ENCODE data around the gene ADGRD2.

Gene ADGRD2

DNA sequence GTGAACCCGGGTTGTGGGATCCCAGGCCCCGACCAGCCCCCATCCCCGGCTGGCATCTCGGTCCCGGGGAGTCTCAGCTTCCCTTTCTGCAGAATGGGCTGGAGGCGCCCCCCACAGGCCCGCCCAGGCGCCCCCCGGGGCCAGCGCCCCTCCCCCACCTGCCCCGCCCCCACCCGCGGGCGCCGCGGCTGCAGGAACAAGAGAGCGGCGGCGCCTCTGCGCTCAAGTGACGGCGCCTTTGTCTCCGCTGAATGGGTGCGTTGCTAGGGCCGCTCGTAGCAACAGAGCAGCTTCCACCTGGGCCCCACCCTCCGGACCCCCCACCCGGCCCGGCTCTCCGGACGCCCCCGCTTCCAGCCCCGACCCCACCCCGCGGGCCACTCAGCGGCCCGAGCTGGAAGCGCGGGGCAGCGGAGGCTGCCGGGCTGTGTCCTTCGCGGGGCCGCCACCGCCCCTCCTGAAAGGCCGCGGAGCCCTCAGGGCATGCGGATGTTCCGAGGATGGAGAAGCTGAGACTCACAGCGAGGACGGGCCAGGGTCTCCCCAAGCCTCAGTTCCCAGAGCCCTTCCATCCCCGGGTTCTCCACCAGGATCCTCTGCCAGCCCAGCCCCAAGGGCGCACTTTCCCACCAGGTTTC, 27.5 kb downstream of the ADGRD2 start:
- no peak for DNase-seq (ENCODE audit: low read depth in 1 of 2, low spot score in 1 of 2)

DNA sequence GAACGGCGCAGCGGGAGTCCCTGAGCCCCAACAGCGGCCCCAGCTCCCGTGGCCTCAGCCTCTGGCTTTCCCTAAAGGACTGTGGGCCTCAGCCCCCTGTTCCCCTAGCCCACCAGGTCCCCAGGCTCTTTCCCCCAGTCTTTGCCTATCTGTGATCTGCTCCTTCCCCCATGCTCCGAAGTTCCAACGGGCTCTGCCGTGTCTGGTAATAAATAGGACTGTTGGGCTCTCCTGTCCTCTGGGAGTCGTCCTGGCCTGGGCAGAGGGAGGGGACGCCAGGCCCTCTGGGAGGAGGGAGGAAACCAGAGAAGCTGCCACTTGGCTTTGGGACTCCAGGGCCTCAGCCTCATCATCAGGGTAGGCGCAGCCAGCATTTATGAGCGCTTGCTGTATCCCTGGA, 28.1 kb downstream of the ADGRD2 start:
- DNase-seq (ENCODE audit: low read depth in 1 of 2, low spot score in 1 of 2) = no peak

DNA sequence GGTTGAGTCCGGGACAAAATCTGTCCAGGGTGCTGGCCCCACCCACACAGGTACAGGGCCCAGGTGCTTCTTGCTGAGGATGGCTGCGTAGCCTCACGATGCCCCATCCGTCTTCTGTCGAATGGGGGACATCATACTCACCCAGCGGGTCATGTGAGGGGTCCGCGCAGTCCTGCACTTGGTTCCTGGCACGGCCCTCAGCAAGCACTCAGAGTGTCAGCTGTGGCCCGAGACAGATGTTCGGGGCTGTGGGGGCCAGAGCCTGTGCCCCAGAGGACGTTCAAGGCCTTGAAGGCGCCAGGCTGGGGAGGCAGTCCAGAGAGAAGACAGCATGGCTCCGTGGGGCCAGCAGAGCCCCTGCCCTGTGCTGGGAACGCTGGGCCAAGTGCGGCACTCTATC, 29.1 kb downstream of the ADGRD2 start:
- no peak for DNase-seq (ENCODE audit: low read depth in 1 of 2, low spot score in 1 of 2)

DNA sequence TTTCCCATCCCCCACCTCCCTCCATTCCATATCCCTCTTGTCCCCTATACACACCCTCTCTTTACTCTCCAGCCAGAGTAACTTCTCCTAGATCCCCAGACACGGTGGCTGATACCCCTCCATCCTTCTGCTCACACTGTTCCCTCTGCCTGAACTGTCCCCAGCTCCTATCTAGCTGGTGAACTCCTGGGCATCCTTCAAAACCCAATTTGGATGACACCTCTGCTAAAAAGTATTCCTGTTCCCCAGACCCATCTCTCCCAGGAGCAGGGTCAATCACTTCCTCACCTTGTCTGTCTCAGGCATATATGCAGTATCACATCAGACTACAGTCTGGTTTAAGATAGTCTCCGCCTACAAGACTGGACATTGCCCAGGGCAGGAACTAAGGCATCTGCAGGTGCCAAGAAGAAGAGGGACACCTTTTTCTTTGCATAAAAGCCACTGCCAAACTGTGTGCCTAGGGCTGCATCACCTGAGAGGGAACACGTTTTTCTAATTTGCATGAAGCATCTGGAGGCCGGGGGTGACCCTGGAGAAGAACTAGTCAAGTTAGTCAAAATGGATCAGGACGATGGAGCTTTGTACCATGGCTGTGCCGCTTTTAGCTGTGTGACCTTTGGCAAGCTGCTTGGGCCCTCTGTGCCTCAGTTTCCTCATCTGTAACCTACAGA, 29.8 kb downstream of the ADGRD2 start:
- no peak for DNase-seq (ENCODE audit: low read depth in 1 of 2, low spot score in 1 of 2)

DNA sequence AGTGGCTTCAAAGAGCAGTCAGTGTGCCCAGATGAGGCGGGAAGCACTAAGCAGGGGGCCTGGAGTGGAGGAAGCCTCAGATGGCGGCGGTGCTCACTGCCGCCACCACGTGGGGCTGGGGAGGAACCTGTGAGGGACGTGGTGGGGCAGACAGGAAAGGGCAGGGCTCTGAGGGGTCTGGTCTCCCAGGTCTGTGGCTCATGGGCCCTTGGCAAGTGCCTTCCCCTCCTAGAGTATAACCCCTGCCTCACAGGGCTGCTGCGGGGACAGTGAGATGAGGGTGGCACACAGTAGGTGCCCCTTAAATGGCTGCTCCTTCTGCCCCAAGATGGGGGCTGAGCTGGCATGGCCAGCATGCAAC, 30.4 kb downstream of the ADGRD2 start:
- no peak for DNase-seq (ENCODE audit: low read depth in 1 of 2, low spot score in 1 of 2)

DNA sequence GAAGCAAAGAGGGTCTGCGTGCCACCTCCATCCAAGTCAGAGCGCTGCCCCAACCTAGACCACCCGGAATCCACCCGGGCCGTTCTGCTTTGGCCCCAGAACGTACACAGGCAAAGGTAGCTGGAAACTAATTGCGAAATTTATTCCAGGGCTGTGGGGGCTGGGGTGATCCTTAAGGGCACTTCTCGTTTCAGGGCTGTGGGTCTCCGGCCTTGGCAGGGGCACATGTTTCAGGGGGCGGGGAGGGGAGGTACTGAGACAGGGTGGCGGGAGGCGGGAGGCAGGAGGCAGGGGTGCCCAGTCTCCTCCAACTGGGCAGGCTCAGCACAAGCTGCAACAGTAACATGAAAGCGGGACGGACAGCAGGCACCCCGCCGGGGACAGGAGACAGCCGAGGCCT, 30.9 kb downstream of the ADGRD2 start:
- DNase-seq (ENCODE audit: low read depth in 1 of 2, low spot score in 1 of 2) = no peak

DNA sequence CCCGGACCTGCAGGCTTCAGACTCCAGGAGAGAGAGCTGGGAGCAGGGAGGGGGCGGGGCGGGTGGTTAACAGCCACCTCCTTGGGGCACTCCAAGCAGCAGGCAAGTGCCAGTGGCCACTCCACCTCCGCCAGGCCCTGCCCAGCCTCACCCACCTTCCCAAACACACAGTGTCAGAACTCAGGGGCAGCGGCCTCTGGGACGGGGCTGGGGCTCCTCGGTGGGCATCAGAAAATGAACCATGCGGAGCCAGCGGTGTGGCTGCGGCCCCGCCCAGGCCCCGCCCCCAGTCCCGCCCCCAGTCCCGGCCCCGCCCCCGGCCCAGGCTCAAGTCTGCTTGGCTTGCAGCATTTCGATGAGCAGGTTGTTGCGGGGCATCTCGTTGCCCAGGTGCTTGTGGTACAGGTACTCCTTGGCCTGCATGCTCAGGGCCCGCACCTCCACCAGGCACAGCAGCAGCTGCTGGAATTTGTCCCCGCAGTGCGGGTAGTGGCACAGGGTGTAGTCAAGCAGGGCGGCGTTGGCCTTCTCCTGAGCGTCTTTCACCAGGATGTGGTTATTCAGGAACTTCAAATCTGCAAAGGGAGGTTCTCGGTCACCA, 32.3 kb downstream of the ADGRD2 start:
- no peak for DNase-seq (ENCODE audit: low read depth in 1 of 2, low spot score in 1 of 2)

DNA sequence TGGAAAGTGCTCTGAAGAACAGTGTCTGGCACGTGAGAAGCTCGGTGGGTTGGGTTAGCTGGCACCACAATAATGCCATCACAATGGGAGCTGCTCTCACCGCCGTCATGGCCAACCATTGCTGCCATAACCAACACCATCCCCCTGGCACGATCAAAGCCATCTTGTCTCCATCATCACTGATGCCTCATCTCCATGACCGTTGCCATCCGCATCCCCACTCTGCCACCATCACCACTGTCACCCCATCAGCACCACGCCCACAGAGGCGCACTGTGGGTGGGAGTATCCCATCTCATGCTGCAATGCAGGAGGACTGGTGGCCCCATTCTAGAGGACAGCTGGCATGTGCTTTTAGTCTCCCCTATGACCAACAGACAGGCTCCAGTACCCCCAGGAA, 33.2 kb downstream of the ADGRD2 start:
- DNase-seq (ENCODE audit: low read depth in 1 of 2, low spot score in 1 of 2) = no peak

DNA sequence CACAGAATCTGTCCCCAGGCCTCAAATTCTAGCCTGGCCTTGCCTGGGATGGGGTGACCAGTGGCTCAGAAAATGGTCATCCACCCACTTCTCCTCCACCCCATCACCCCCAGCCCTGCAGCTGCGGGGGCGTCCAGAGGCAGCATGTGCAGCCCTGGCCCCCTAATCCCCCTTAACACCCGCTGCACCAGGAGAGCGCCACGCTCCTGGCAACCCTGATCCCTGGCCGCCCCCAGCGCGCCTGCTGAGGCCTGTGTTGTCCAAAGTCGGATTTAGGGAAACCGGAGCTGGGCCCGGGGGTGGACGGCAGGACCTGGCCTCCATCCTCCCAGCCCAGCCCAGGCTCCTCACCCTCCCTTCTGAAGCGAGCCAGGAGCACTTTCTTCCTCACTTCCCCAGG, 35.0 kb downstream of the ADGRD2 start:
- no peak for DNase-seq (ENCODE audit: low read depth in 1 of 2, low spot score in 1 of 2)

DNA sequence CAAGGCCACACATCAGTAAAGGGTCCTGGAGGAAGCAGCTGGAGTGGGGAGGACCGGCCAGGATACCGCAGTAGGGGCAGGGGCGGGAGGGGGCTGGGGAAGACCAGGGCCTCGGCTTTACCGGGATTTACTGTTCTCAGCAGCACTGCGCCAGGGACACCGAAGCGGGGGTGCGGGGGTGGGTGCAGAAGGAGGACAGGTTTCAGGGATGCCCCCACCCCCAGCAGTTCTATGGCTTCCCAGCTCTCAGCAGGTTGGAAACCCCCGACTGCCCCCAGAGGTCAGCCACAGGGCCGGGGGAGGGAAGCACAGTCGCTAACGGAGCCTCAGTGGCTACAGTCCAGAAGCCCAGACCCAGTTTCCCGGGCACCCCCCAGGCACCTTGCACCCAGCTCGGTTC, 35.7 kb downstream of the ADGRD2 start:
- DNase-seq (ENCODE audit: low read depth in 1 of 2, low spot score in 1 of 2) = no peak

DNA sequence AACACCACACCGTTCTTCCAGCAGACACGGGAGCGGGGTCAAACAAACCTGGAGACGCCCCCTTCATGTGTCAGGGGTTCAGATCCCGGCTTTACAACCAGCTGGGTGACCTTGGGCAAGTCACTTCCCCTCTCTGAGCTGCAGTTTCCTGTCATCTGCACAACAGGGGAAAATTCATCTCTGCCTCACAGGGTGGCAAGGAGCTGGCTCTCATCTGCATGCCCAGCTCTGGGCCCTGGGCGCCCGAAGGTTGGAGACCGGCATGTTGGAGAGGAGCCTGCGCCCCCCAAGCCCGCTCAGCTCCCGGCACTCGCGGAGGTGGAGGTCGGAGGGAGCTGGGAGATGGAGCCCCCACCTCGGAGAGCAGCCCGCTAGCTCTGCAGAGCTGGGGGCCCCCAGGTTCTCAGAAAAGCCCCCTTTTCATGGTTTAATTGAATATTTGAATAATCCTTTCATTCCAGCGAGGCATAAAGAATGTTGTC, 36.6 kb downstream of the ADGRD2 start:
- no peak for DNase-seq (ENCODE audit: low read depth in 1 of 2, low spot score in 1 of 2)

DNA sequence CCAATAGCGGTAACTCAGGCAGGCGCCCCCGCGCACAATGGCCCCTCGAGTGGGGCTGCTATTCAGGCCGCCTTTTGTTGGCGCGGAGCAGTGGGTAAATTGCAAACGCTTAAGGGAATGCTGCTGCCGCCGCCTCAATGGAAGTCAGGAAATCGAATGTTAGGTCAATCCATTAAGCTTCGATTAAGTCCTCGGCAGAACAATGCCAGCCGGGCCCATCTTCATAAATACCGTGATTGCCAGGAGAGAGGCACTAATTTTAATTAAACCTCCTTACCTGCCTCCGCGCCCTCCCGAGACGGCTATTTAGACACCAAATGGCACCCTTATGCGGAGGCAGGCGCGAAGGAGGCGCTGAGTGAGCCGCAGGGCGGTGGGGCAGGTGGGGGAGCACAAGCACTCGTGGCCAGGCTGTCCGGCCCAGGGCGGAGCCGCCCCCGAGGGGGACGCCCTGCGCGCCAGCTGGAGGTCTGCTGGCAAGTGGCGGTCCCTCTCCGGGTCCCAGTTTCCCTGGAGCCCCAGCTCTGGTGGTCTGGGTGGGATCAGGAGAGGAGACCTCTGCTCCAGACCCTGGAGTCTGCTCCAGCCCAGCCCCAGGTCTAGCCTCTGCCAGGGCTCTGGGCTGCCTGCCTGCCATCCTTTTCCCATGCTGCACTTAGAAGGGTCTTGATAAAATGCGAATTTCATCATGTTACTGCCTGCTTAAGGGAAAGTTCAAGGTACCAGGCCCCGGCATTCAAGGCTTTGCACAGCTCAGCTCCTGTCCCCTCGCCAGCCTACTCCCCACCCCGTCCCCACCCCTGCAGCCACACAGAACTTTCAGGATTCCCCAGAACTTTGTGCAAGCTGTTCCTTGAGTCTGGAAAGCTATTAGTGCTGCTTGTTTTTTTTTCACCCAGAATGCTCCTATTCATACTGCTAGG, 37.3 kb downstream of the ADGRD2 start:
- DNase-seq (ENCODE audit: low read depth in 1 of 2, low spot score in 1 of 2) = no peak

DNA sequence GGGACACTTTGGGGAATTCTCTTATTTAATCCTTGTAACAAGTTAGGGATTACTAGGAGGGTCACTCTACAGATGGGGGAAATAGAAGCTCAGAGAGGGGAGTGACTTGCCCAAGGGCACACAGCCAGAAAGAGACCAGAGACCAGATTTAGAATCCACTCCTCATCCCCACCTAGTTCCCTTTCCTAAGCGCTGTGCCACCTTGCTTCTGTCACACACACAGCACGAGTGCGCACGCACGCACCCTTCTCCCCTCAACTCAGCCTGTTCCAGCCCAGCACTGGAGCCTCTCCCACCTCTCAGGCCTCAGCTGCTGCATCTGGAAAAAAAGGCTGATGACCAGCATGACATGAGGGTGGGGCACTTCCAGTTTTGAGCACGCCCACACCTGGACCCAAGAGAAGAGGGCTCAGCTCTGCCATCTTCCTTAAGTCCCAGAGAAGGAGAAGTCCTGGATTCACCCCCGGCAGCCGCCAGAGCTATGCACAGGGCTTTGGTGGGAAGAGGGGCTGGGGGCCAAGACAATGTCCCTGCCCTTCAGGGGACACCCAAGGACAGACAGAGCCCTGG, 38.5 kb downstream of the ADGRD2 start:
- DNase-seq (ENCODE audit: low read depth in 1 of 2, low spot score in 1 of 2) = no peak

DNA sequence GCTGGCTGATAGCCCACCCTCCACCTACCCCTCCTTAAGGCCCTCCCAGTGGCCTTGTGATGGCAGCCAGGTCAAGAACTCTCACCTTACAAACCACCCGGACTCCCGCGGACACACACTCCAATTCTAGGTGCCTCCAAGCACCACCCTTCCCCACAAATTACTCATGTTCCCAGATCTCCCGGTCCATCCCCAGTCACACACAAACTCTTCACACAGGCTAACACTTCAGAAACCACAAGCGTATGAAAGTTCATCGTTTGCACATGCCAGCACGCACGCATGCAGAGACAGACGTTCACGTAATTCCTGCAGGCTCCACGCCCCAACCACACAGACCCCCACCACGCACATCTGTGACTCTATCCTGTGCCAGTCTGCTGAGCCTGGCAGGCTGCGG, 39.0 kb downstream of the ADGRD2 start:
- DNase-seq (ENCODE audit: low read depth in 1 of 2, low spot score in 1 of 2) = no peak

DNA sequence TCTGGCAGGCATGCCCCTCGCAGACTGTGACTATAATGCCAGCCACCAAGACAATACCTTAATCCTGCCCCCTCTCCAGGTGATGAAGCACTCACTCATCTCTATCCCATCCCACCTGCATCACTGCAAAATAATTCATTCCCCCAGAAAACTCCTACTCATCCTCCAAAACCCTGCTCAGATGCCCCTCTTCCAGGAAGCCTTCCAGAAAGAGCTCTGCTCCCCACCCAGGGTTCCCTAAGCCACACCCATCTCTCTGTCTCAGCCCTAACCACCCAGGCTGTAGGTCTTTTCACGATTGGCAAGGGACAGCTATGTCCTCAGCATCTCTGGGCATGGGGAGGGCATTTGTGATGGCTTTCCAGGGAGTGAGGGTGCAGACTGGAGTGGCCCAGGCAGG, 39.8 kb downstream of the ADGRD2 start:
- DNase-seq (ENCODE audit: low read depth in 1 of 2, low spot score in 1 of 2) = no peak

DNA sequence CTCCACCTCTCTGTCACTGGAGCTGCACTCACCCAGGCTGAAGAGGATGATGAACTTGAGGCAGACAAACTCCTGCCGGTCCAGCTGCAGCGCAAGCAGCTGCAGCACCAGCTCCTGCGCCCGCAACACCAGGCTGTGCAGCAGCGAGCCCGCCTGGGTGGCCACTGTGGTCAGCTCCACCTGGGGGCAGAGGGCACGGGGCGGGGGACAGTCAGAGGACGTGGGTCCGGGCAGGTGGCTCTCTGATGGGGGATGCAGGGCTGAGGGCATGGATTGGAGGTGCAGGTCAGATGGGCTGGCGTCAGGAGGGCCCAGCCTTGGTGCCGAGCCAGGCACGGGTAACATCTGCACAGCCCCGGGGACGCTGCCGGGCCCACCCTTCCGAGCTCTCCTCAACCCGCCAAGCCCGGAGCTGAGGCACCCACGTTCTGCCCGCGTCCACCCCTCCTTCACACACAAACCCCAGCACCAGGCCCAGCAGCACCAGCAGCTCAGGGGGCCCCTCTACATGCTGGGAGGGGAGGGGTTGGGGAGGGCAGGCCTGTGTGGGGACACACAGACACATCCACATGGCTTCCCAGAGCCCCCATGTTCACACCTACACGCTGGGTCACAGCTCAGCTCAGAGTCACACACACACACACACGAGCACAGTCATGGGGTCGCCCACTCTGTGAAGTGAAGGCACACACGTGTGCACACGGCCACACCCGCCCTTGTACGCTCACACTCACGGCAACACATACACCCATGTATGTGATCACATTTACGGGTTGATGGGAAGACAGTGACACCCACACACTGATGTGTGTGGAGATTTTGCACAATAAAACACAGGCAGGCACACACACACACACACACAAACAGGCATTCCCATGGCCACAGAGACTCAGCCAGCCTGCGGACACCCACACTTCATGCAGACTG, 41.1 kb downstream of the ADGRD2 start:
- no peak for DNase-seq (ENCODE audit: low read depth in 1 of 2, low spot score in 1 of 2)

DNA sequence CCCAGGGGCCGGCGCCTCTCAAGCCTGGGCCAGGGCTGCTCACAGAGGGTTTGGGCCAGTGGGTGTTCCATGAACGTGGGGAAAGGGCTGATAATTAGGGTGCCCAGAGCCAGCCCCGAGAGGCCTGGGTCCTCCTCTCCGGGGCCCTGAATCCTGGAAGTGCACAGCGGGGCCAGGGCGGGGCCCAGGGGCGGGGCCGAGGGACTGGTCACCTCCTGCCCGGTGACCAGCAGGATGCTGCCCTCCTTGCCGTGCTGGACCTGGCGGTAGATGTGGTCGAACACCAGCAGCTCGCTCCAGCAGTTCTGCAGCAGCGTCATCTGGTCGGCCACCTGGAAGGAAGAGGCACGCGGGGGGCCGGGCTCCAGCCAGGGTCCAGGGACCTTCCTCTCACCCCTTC, 42.6 kb downstream of the ADGRD2 start:
- no peak for DNase-seq (ENCODE audit: low read depth in 1 of 2, low spot score in 1 of 2)

DNA sequence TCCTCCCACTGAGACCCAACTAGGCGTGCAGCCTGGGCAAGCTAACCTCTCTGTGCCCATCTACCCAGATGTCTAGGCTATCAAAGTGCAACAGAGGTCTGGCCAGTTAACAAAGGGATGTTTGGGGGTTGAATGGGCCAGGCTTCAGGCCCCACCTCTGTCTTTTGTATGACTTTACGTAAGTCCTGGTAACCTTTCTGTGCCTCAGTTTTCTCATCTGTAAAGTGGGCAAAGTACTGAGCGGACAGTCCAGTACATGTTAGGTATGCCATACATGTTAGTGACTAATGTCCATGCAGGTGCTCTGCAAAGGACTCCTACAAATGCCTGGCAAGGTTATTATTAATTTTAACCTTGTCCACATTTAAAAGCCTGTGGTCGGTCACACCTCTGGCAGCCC, 43.0 kb downstream of the ADGRD2 start:
- no peak for DNase-seq (ENCODE audit: low read depth in 1 of 2, low spot score in 1 of 2)

DNA sequence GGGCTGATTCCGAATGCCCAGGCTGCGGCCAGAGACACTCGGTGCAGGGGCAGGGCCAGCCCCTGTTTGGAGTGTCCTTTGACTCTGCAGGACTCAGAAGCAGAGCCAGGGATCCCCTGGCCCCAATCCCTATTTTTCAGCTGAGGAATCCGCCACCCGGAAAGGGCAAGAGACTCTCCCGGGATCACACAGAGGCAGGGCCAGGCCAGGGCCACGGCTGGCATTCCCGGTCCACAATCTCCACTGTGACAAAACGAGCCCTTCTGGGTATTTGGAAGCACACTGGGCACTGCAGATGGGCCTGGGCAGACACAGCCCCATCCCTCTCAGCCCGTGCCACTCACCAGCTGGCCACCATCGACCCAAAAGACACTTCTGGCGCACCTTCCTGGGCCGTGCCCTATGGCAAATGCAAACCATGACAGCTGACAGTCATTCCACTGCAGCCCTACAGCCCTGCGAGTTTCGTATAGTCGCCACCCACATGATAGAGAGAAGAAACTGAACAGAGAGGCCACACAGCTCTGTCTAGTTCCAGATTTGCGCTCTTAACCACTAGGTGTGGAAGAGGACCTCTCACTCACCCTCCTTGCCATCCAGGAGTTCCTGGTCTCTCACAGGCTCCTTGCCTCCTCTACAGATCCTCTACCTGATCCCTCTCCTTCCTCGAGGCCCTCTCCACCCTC, 43.7 kb downstream of the ADGRD2 start:
- DNase-seq (ENCODE audit: low read depth in 1 of 2, low spot score in 1 of 2) = no peak

All from activated T-helper 1 cell treated with anti-CD3 and anti-CD28 coated beads, Interleukin-2, amount 50 U/mL, for 16 hours (primary cell).